CD4-positive, alpha-beta memory T cell (primary cell): Measurements from ENCODE around the gene EPGN. TPM values are rescaled to one million over a fixed set of nuclear protein-coding genes. Genes with fewer than 3 reads are reported as not detected.

Source experiments
- CTCF ChIA-PET: fragments of 350-600 bp; sonication (Branson Sonifier 250); formaldehyde crosslinking; loops from one replicate; lab custom pipeline; 2021; ENCODE audit warnings: inconsistent platforms; ENCODE audit not compliant: partially characterized antibody; lab: Charles Lee
- POLR2A ChIA-PET: fragments of 350-600 bp; sonication (Branson Sonifier 250); formaldehyde crosslinking; loops from one replicate; lab custom pipeline; 2021; ENCODE audit not compliant: partially characterized antibody; lab: Charles Lee
- DNase-seq, 5 donors: peaks; one replicate each; pipeline versions ENCODE4 v3.0.0 to v3.0.0-alpha.2; 2020 to 2022; ENCODE audit warnings: mixed read lengths in 1 of 5
- H3K27ac ChIP-seq: one replicate; pipeline ENCODE4 v1.7.0; 2013; ENCODE audit warnings: low read depth, low read length
- H3K27me3 ChIP-seq: 2 replicates; pipeline ENCODE4 v1.7.0; 2013; ENCODE audit warnings: mild to moderate bottlenecking, low read length, moderate library complexity; ENCODE audit not compliant: insufficient read depth
- H3K36me3 ChIP-seq: 2 replicates; pipeline ENCODE4 v1.7.0; 2013; ENCODE audit warnings: mild to moderate bottlenecking, low read length, moderate library complexity; ENCODE audit not compliant: insufficient read depth
- H3K4me1 ChIP-seq: 2 replicates; pipeline ENCODE4 v1.7.0; 2013; ENCODE audit warnings: mild to moderate bottlenecking, low read length, moderate library complexity; ENCODE audit not compliant: insufficient read depth
- H3K4me3 ChIP-seq, 2 donors: one replicate each; pipeline ENCODE4 v1.7.0; 2013; ENCODE audit warnings: low read length in 2 of 2, mild to moderate bottlenecking in 1 of 2
- H3K9me3 ChIP-seq, 2 donors: one replicate each; pipeline ENCODE4 v1.7.0; 2013; ENCODE audit warnings: low read length in 2 of 2, control low read depth in 1 of 2; ENCODE audit not compliant: control insufficient read depth in 1 of 2
- H3K27ac Mint-ChIP-seq, 7 donors: one replicate each; pipeline ENCODE4 v1.8.0; 2020 to 2021; ENCODE audit warnings: mixed read lengths in 7 of 7, mild to moderate bottlenecking in 6 of 7, inconsistent platforms in 3 of 7, moderate library complexity in 3 of 7
- H3K27me3 Mint-ChIP-seq, 2 donors: one replicate each; pipeline ENCODE4 v1.8.0; 2020 to 2021; ENCODE audit warnings: mixed read lengths in 2 of 2
- H3K36me3 Mint-ChIP-seq, 2 donors: one replicate each; pipeline ENCODE4 v1.8.0; 2020 to 2021; ENCODE audit warnings: mixed read lengths in 2 of 2, inconsistent platforms in 1 of 2, mild to moderate bottlenecking in 1 of 2
- H3K4me1 Mint-ChIP-seq, 4 donors: one replicate each; pipeline ENCODE4 v1.8.0; 2020 to 2021; ENCODE audit warnings: mixed read lengths in 4 of 4, mild to moderate bottlenecking in 1 of 4
- H3K4me3 Mint-ChIP-seq, 8 donors: one replicate each; pipeline ENCODE4 v1.8.0; 2020 to 2021; ENCODE audit warnings: mixed read lengths in 8 of 8, mild to moderate bottlenecking in 7 of 8, moderate library complexity in 6 of 8, inconsistent platforms in 3 of 8
- H3K9me3 Mint-ChIP-seq, 8 donors: one replicate each; pipeline ENCODE4 v1.8.0; 2020 to 2021; ENCODE audit warnings: mixed read lengths in 8 of 8, mild to moderate bottlenecking in 5 of 8, inconsistent platforms in 3 of 8, moderate library complexity in 1 of 8
- intact Hi-C: fragments of 100-400 bp; cut with micrococcal nuclease; formaldehyde crosslinking; loops from one replicate; pipeline ENCODE4 v1.15.1; 2023
- polyA plus RNA-seq, 2 donors: library from polyadenylated mRNA; unstranded; fragments of 300-500 nt; fragmentation: Illumina TruSeq; gene quantifications; one replicate each; pipeline ENCODE4 v1.2.3, GENCODE V29; 2021
- total RNA-seq, 2 experiments: library from RNA; stranded (reverse); gene quantifications; one replicate each; pipeline ENCODE4 v1.2.3, GENCODE V29; 2021

The EPGN gene
- total and polyA plus RNA-seq, 4 experiments from 2014 or later: 0.96 TPM; not detected in 3

DNA sequence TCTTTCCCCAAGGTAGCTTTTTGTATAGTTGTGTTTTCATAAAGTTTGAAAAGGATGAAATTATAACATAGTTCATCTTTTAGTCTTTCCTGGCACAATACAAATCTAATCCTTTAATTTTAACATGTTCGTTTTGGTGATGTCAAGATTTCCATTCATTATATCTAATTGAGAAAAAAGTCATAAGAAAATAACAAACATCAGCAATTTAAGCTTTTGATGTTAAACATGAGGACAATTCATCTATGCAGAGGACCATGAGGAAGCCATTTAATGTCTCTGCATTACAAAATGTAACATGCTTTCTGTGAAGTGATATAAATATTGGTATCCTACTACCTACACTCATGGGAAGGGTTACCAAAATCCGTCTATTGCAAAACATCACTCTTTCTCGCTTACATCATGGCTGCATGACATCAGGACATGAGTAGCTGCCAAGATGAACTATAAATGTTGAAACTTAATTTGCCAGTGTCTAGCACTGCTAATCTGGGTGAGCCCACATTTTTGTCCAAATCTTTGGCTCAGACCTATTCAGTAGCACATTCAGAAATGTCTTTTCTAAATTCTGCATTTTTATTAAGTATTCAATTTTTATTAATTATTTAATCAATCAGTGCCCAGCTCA is 9.5 kb downstream of the EPGN start:
- no peak for DNase-seq
- ChIA-PET CTCF (interaction anchor here (1.5 kb wide), 1 partner anchor 11 kb away, joined by 5 read pairs; no protein-coding TSS in a partner anchor), POLR2A (no interaction called here)
- Histone ChIP-seq H3K4me1 (no peaks in the 10 kb centered on the region), H3K4me3 (no peak overlapping the region), H3K27me3 (no peaks in the 10 kb centered on the region), H3K27ac (no peak overlapping the region), H3K9me3 (no peaks in the 10 kb centered on the region), H3K36me3 (no peaks in the 10 kb centered on the region)
- H3K27ac Mint-ChIP-seq: no peak overlapping the region
- H3K36me3 Mint-ChIP-seq: no peaks in the 10 kb centered on the region
- intact Hi-C loops: no loop called here
- H3K27me3 Mint-ChIP-seq: peaks cover 5 to 12% of the 10 kb centered on the region in 2 donors
- H3K4me3 Mint-ChIP-seq: no peak overlapping the region
- H3K4me1 Mint-ChIP-seq: no peaks in the 10 kb centered on the region
- H3K9me3 Mint-ChIP-seq: no peaks in the 10 kb centered on the region

- no peak overlapping the region for H3K4me3 Mint-ChIP-seq
- CTCF ChIA-PET: interaction anchor here (1.5 kb wide), 1 partner anchor 10 kb away, joined by 5 read pairs; no protein-coding TSS in a partner anchor
Measured at GRCh38 chr4:74318276-74318675, 10.0 kb downstream of the EPGN start.

DNA sequence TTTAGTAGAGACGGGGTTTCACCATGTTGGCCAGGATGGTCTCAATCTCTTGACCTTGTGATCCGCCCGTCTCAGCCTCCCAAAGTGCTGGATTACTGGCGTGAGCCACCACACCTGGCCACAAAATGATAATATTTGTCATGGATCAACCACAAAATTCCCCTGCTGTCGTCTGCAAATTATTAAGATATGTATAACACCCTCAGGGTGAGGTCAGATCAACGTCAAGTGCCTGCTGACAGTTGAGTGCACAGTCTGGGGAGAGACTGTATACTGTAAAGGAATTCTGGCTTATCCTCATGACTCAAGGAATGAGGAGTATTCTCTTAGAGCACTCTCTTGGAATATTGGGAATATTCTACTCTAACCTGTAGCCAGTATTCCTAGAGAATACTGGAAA is 11.2 kb downstream of the EPGN start:
- H3K27me3 Mint-ChIP-seq: peaks cover 12 to 19% of the 10 kb centered on the region in 2 donors
- H3K4me1 Mint-ChIP-seq: no peaks in the 10 kb centered on the region
- H3K36me3 Mint-ChIP-seq: no peaks in the 10 kb centered on the region
- no peak overlapping the region for H3K27ac Mint-ChIP-seq
- Histone ChIP-seq H3K27ac (no peak overlapping the region), H3K4me1 (no peaks in the 10 kb centered on the region), H3K27me3 (no peaks in the 10 kb centered on the region), H3K4me3 (no peak overlapping the region), H3K9me3 (no peaks in the 10 kb centered on the region), H3K36me3 (no peaks in the 10 kb centered on the region)
- H3K9me3 Mint-ChIP-seq: no peaks in the 10 kb centered on the region
- H3K4me3 Mint-ChIP-seq: no peak overlapping the region
- CTCF ChIA-PET: interaction anchor here (1.0 to 1.5 kb wide), 2 partner anchors 9 to 92 kb away, joined by 3 to 5 read pairs; no protein-coding TSS in a partner anchor
- DNase-seq: no peak
- POLR2A ChIA-PET: no interaction called here
- intact Hi-C loops: no loop called here

More at GRCh38 chr4:74318276-74318675, 10.0 kb downstream of the EPGN start:
- Mint-ChIP-seq H3K4me1 (no peaks in the 10 kb centered on the region), H3K9me3 (no peaks in the 10 kb centered on the region), H3K36me3 (no peaks in the 10 kb centered on the region), H3K27me3 (peaks cover 7 to 12% of the 10 kb centered on the region in 2 donors), H3K27ac (no peak overlapping the region)
- POLR2A ChIA-PET: no interaction called here
- Histone ChIP-seq H3K27me3 (no peaks in the 10 kb centered on the region), H3K9me3 (no peaks in the 10 kb centered on the region), H3K4me1 (no peaks in the 10 kb centered on the region), H3K36me3 (no peaks in the 10 kb centered on the region), H3K27ac (no peak overlapping the region), H3K4me3 (no peak overlapping the region)
- DNase-seq: no peak
- intact Hi-C loops: no loop called here

- Histone ChIP-seq H3K4me1 (no peaks in the 10 kb centered on the region), H3K27me3 (no peaks in the 10 kb centered on the region), H3K4me3 (no peak overlapping the region), H3K27ac (no peak overlapping the region), H3K36me3 (no peaks in the 10 kb centered on the region), H3K9me3 (no peaks in the 10 kb centered on the region)
- Mint-ChIP-seq H3K27ac (peak overlapping the region in 1 of 7 donors; percentile 3), H3K4me3 (no peak overlapping the region), H3K27me3 (peaks cover 12 to 16% of the 10 kb centered on the region in 2 donors), H3K9me3 (no peaks in the 10 kb centered on the region), H3K4me1 (no peaks in the 10 kb centered on the region), H3K36me3 (no peaks in the 10 kb centered on the region)
- DNase-seq: peak; percentile 4 to 42 (median 8)
- ChIA-PET POLR2A (interaction anchor here (0.6 kb wide), 1 partner anchor 32 kb away, joined by 3 read pairs; no protein-coding TSS in a partner anchor), CTCF (interaction anchor here (1.0 to 1.2 kb wide), 2 partner anchors 94 to 354 kb away, joined by 3 to 4 read pairs; no protein-coding TSS in a partner anchor)
- intact Hi-C loops: loop anchor here (1.0 kb wide), 2 partner anchors 351 to 355 kb away; no protein-coding TSS in a partner anchor
Measured at GRCh38 chr4:74320559-74321118, 12.4 kb downstream of the EPGN start.

DNA sequence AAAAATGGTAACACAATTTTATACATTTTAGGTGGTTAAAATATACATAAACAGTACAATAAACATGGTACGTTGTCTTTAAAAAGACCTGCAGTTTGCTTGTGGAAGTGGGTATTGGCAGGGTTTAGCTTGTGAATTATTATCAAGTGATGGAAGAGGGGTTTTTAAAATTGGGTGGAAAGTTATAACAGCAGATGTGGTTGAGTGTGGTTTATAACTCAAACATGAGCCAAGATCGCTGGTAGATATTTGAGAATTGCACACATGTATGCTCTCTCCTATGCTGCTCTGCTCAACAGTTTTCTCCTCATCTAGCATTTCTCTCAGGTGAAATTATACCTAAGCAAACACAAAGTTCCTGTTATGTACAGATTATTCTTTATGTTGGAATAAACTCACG is 14.0 kb downstream of the EPGN start:
- Histone ChIP-seq H3K36me3 (no peaks in the 10 kb centered on the region), H3K27ac (no peak overlapping the region), H3K27me3 (no peaks in the 10 kb centered on the region), H3K9me3 (no peaks in the 10 kb centered on the region), H3K4me3 (no peak overlapping the region), H3K4me1 (no peaks in the 10 kb centered on the region)
- intact Hi-C loops: no loop called here
- H3K9me3 Mint-ChIP-seq: no peaks in the 10 kb centered on the region
- ChIA-PET POLR2A (no interaction called here), CTCF (interaction anchor here (1.2 kb wide), 1 partner anchor 209 kb away, joined by 4 read pairs; no protein-coding TSS in a partner anchor)
- H3K4me3 Mint-ChIP-seq: no peak overlapping the region
- peaks cover 10 to 16% of the 10 kb centered on the region in 2 donors for H3K27me3 Mint-ChIP-seq
- no peaks in the 10 kb centered on the region for H3K36me3 Mint-ChIP-seq
- no peak overlapping the region for H3K27ac Mint-ChIP-seq
- DNase-seq: no peak
- H3K4me1 Mint-ChIP-seq: no peaks in the 10 kb centered on the region

- intact Hi-C loops: no loop called here
- no peak overlapping the region for H3K27ac Mint-ChIP-seq
- DNase-seq: no peak
Measured at GRCh38 chr4:74323663-74324062, 15.4 kb downstream of the EPGN start.

GRCh38 chr4:74324262-74324661 is 16.0 kb downstream of the EPGN start:
- CTCF ChIA-PET: no interaction called here

More at GRCh38 chr4:74323663-74324062, 15.4 kb downstream of the EPGN start:
- H3K36me3 ChIP-seq: no peaks in the 10 kb centered on the region
- no peaks in the 10 kb centered on the region for H3K27me3 ChIP-seq
- Mint-ChIP-seq H3K27me3 (peaks cover 11 to 23% of the 10 kb centered on the region in 2 donors), H3K9me3 (peaks cover 0 to 2% (median 0%) of the 10 kb centered on the region in 8 donors), H3K36me3 (no peaks in the 10 kb centered on the region), H3K4me3 (no peak overlapping the region), H3K4me1 (no peaks in the 10 kb centered on the region)
- CTCF ChIA-PET: no interaction called here
- no peaks in the 10 kb centered on the region for H3K9me3 ChIP-seq
- H3K4me3 ChIP-seq: no peak overlapping the region
- H3K4me1 ChIP-seq: no peaks in the 10 kb centered on the region
- no peak overlapping the region for H3K27ac ChIP-seq
- POLR2A ChIA-PET: no interaction called here

More at GRCh38 chr4:74324262-74324661, 16.0 kb downstream of the EPGN start:
- Histone ChIP-seq H3K9me3 (no peaks in the 10 kb centered on the region), H3K4me1 (no peaks in the 10 kb centered on the region), H3K4me3 (no peak overlapping the region), H3K27ac (no peak overlapping the region), H3K36me3 (no peaks in the 10 kb centered on the region), H3K27me3 (no peaks in the 10 kb centered on the region)
- Mint-ChIP-seq H3K27me3 (peaks cover 11 to 29% of the 10 kb centered on the region in 2 donors), H3K4me3 (no peak overlapping the region), H3K4me1 (no peaks in the 10 kb centered on the region), H3K9me3 (peaks cover 0 to 2% (median 0%) of the 10 kb centered on the region in 8 donors), H3K27ac (no peak overlapping the region), H3K36me3 (no peaks in the 10 kb centered on the region)
- intact Hi-C loops: no loop called here
- POLR2A ChIA-PET: no interaction called here
- no peak for DNase-seq
